Ramos (cell line): ENCODE results near the gene WDR75.
"Not testable (repeated sequence)": the region's sequence is repeated elsewhere in the genome, so short reads cannot be mapped to it uniquely, and the experiment has no call there.

ENCODE experiments used
- in situ Hi-C: fragments of 300-500 bp; cut with MboI; formaldehyde crosslinking; loops from one replicate; pipeline ENCODE4 v1.14.3; 2022; ENCODE audit warnings: low sequenced_read_pairs; ENCODE audit not compliant: unreplicated experiment

WDR75 gene

DNA sequence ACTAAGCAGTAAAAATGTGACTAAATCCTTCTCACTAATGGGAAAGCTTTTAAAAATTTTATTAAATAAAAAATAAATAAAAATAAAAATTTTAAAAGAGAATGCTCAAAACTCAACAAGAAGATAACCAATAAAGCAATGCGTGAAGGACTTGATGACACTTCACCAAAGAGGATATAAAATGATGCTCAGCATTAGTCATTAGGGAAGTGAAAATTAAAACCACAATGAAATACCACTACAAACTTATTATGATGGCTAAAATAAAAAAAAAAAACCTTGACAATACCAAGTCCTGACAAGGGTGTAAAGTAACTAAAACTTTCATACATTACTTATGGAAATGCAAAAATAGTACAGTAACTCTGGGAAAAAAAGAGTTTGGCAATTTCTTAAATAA is 3.3 kb upstream of the WDR75 start:
- in situ Hi-C loops = no loop called here

DNA sequence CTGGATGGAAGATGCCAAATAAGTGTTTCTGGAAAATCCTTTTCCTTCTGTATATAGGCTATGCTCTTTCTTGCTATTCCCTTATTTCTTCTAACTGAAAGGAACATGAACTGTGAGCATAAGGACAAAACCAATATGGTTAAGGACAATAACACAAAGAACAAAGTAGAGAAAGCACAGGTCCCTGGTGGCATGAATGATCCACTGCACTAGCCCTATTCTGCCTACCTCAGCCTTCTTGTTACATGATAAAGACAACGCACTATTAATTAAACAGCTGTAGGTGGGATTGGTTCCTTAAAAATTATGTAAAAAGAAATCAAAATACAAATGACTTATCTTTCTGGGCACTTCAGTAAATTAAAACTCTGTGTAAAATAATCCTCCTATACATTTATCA is 1.9 kb upstream of the WDR75 start:
- in situ Hi-C loops = no loop called here

DNA sequence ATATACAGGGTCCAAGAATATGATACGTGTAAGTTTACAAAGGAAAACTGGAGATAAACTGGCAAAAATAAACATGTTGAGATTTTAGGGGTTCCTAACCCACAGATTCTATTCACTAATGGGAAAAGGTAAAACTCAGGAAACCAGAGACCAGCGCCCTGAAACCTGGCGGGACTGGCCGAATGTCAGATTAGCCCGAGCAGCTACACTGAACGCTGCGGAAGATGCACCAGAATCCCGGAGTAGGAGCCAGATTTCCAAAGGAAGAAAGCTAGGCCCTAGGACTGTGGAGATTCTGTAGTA is 679 bp upstream of the WDR75 start:
- in situ Hi-C loops = no loop called here

DNA sequence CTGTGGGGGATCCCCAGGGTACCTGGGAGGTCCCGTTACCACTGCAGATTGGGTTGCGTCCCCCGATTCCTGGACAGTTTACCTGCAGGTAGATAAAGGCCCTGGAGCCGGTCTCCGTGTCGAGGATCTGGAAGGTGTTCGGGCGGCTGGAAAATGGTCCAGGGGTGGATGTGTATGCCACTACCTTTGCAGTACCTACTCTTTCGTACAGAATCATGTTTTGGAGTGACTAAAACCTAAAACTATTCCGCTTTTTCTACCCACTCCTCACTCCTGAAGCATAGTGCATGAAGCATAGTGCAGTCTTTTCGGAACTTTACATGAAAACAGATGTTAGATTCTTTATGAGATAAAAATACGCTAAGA is 418 bp downstream of the WDR75 start:
- in situ Hi-C loops = no loop called here

DNA sequence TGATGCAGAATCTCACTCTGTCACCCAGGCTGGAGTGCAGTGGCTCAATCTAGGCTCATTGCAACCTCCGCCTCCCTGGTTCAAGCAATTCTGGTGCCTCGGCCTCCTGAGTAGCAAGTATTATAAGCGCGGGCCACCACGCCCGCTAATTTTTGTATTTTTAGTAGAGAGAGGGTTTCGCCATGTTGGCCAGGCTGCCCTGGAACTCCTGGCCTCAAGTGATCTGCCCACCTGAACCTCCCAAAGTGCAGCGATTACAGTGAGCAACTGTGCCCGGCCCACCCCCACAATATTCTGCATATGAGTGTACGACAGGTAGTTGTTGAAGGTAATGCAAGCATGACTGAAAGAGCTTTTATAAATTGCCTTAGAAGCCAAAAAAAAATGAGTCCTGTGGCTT is 1.2 kb downstream of the WDR75 start:
- in situ Hi-C loops = no loop called here

DNA sequence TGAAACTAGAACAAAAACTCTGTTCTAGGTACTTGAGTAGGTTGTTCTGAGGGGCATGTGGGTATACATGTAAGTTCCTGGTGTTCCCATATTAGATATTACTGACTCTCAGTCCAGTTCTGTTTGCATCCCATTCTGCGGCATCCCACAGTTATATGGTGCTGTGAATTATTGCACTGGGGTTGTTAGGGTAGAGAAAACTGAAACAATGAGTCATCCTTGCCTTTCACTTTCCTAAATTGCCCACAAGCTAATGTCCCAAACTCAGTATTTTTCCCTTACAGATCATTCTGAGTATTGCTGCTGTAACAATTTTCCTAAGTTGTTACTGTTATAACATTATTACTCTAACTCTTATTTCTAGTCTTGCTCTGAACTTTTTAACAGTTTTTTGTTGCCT is 3.0 kb downstream of the WDR75 start:
- in situ Hi-C loops = no loop called here

DNA sequence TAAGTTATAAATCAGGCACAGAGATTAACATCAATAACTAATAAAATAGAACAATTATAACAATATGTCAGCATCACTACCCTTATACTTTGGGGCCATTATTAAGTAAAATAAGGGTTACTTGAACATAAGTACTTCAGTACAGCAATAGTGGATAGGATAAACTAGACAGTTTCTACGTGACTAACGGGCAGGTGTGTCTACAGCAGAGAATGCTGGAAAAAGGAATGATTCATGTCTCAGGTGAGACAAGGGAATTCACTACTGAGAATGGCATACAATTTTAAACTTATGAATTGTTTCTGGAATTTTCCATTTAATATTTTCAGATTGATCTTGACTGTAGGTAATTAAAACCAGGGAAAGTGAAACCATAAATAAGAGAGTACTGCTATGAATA is 5.5 kb downstream of the WDR75 start:
- in situ Hi-C loops = no loop called here

DNA sequence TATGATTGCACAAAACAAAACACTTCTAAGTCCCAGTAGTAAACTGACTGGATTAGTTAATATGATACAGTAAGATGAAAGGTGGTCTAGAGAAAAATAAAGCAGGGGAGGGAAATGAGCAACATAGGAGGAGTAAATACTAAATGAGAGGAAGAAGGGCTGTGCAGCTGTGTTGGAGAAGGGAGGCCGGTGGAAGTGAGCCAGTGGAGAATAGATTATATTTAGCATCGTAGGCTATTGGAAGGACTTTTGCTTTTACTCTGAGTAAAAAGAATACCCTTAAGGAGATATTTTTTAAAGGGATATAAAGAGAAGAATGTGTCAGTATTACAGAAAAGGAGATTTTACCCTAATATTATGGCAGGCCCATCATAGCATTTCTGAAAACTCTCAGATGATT is 12.7 kb downstream of the WDR75 start:
- in situ Hi-C loops = no loop called here

DNA sequence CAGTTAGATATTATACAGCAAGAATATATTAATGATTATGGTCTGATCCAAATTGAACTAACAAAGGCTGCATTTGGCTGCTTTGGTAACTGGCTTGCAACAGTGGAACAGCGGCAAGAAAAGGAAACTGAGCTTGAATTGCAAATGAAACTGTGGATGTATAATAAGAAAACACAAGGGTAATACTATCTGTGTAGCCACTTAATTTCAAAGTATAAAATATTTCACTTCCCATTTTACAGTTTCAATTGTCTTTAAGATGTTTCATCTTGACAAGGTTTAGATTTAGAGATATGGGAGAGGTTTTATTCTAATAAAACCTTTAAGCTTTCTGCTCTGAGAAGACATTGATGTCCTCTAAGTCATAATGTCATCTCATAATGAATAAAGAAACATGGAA is 23.8 kb downstream of the WDR75 start:
- in situ Hi-C loops = no loop called here

DNA sequence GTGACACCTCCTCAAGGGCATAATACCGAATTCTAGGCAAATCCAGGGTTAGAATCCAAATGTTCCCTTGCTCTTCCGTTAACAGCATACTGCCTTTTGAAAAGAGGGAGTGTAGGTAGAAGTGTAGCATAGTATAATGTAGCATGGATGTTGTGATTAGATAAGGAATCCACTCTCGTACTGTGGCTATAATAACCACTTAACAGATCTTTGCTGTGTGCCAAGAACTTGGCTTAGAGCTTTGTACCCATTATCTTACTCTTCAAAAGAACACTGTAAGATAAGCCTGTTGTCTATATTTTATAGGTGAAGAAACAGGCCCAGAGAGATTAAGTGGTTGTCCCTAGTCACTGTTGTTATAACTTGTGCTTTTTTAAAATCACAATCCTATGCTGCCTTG is 24.2 kb downstream of the WDR75 start:
- in situ Hi-C loops = no loop called here

DNA sequence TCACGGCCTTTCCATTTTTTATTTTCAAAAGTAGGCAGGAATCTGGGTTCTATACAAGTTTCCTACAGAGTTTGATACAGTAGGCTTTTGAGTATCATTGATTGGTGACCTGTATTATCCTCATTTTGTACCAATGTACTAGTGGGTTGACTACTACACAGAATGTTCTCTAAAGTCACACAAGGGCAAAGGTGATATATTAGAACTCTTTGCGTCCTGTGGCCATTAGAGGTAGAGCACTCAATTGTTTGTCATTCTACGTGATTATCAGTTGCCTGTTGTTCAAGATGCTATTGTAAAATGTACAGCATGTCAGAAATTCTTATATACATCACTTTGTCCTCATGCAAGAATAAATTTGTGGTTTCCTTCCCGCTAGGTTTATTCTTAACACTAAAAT is 24.8 kb downstream of the WDR75 start:
- in situ Hi-C loops = no loop called here

DNA sequence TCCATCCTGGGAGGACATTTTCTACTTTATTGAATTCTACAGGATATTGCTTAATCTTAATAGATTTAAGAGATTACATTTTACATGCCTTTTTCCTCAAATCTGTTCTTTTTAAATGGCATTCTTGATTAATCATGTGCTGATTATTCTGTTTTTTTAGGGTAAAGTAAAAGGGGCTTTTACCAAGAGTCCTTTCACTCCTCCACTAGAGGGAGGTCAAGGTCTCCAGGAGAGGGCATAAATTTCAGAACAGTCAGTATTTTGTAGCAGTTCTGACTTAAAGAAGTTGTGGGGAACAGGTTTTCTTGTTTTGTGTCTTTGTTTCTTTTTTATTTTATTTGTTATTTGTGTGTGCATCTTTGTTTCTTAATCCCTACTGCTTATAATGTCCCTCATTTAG is 25.4 kb downstream of the WDR75 start:
- in situ Hi-C loops = no loop called here

DNA sequence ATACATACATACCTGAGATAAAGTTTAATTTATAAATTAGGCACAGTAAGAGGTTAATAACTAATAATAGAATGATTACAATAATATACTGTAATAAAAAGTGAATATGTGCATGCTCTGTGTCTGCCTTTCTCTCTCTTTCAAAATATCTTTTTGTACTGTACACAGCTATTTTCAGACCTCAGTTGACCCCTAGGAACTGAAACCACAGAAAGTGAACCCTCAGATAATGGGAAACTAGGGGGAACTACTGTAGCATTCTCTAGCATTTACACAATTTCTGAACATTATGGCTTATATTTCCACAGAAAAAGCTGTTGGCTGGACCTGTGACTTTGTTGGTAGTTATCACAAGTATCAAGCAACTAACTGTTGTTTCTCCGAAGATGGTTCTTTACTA is 25.9 kb downstream of the WDR75 start:
- in situ Hi-C loops = no loop called here

DNA sequence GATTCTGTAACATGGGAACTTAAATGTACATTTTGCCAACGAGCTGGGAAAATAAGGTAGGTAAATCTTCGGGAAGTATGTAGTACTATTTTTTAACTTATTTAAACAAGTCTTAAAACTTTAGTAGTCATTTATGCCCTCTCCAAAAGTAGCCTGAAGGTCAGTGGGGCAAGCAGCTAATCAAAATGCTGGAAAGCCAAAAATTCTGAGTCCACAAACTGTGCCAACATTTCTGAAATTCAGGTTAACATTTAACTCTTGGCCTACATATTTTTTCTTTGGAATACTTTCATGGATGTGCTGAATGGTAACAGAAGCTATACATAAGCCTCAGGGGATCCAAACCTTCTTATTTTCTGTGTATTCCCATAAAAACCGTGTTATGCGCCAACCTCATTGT is 26.3 kb downstream of the WDR75 start:
- in situ Hi-C loops = no loop called here

DNA sequence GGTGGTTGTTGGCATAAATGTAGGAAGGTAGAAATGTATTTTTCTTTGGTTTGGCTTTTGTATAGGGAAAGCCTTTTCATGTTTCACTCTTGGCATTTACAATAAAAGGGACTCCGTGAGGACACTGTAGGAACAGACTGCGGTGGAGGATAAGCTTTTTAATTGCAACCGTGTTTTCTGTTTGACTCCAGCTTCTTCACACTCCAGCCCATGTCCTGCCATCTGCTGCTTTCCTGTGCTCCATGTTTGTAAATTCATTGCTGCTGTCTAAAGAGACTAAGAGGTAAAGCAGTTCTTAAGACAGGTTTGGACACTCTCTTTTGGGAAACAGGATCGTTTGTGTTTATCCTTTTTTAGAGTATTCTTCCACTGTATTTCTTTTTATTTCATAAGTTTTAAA is 33.3 kb downstream of the WDR75 start:
- in situ Hi-C loops = no loop called here

DNA sequence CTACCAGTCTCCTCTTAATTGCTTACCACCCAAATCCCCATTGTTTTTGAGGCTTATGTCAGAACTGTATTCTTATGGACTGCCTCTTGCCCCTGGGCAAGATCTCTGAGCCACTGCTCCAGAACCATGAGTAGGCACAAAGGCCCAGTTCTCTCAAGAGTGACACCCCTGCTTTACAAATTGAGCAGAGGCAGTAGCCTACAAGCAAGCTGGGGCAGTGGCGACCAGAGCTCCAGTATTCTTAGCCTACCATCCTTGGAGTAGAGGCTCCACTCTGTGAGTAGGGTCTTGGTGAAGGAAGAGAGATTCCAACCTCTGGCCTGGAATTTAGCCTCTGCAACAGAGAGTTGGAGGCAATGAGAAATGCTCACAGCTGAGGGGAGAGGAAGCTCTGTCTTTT is 36.5 kb downstream of the WDR75 start:
- in situ Hi-C loops = no loop called here

DNA sequence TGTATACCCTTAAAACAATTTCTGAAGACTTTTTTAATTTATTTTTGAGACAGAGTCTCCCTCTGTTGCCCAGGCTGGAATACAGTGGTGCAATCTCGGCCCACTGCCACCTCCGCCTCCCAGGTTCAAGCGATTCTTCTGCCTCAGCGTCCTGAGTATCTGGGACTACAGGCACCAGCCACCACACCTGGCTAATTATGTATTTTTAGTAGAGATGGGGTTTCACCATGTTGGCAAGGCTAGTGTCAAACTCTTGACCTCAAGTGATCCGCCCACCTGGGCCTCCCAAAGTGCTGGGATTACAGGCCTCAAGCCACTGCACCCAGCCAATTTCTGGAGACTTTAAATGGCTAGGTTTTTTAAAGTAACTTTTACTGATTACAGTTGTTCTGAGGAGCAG is 37.0 kb downstream of the WDR75 start:
- in situ Hi-C loops = not testable (repeated sequence)

DNA sequence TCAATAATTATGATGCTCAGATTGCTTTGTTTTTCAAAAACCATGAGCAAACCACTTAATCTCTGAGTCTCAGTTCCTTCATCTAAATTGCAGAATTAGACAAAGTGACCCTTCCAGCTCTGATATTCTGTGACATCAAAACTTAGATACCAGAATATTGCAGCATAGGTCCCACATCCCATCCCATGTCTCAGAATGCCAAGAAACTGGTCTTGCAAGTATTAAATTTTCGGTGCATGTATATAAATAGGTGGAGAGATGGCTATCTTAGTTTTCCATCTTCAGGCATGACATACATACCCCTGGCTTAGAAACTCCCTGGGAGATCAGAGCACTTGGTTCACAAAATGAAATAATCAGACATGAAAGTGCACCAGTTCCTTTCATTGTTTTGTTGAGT is 39.8 kb downstream of the WDR75 start:
- in situ Hi-C loops = no loop called here

DNA sequence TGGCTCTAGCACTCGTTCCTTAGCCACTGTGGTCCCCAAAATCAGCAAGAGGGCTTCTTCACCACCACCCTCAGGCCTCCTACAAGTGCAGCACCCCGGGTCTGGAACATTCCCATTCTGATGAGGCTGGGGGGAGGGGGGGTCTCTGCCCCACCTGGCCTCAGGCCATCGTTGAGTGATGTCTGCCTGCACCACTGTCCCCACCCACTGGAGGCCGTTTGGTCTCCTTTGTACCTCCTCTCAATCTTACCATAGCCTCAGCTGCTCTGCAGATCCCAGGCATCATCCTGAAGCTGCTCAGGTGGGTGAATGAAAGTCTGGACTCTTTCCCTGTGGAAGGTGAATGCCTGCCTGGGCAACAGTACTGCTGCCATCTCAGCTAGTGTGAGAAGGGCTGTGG is 42.3 kb downstream of the WDR75 start:
- in situ Hi-C loops = no loop called here

DNA sequence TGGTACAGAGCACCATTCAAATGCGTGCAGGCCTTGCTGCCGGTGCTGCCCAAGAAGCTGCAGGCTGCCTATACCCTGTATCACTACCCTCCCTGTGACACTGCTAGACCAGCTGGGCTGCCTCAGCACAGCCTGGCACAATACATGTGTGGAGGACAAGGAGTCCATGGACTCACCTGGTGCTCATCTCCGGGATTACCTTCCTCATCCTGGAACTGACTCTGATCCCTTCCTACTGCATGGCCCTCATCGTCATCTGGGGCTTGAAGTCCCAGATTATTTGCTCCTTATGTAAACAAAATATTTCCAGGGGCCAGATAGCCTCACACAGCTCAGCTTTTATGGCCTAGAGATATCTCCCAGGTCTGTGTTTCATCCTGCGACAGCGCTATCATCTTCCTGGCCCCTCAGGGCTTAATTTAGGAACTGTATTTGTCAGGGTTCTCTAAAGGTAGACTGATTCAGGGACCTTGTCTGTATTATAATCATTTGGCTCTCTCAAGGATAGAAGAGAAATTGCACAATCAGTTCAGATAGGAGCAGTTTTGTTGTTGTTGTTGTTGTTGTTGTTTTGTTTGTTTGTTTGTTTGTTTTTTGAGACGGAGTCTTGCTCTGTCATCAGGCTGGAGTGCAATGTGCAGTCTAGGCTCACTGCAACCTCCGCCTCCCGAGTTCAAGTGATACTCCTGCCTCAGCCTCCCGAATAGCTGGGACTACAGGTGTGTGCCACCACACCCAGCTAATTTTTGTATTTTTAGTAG is 42.9 kb downstream of the WDR75 start:
- in situ Hi-C loops = no loop called here

DNA sequence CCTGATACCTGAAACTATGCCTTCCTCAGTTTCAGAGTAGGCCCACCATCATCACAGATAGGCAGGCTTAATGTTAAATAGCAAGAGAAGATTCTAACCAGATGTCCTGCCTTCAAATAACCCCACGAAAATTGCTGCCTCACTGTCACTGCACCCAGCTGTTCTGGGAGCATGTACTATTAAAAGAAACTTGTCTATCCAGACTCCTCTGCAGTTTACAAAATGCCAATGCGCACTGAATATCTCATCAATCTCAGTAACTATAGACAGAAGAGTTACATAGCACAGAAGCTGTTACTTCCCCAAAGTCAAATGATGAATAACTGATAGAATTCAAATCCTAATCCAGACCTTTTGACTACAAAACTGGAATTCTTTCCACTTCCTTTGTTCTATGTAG is 43.9 kb downstream of the WDR75 start:
- in situ Hi-C loops = no loop called here

DNA sequence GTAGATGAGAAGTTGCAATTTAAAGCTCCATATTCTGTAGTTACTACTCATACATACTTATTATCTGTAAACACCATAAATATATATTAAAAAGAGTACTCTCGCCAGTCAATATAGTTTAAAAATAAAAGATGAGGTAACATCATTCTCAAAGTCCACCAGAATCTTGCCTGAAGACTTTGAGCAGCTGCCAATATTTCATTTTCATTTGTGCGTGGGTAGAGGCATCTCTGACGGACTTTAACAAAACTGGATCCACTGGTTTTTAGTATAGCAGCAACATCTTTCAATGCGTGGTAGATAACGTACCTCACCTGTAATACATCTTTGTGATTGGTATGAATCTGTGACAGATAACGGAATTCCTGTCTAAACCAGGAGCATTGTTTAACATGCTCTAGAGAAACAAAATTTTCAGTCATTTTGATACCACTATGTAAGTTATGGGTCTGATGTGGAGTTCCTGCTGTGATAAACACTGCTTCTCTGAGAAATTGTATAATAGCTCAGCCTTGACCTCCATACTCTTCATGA is 45.0 kb downstream of the WDR75 start:
- in situ Hi-C loops = no loop called here
